B cell (primary cell): ENCODE results near the gene CTPS1. TPM values are rescaled to one million over a fixed set of nuclear protein-coding genes. Genes with fewer than 3 reads are reported as not detected.

Experiments used
- ATAC-seq: fragments of 200-7000 bp; cut with Tn5 transposase; one replicate; pipeline ENCODE4 v1.10.0; 2021; ENCODE audit warnings: low read depth, mild to moderate bottlenecking, moderate number of reproducible peaks, moderate library complexity
- CTCF ChIA-PET: fragments of 350-600 bp; sonication (Branson Sonifier 250); formaldehyde crosslinking; loops from one replicate; lab custom pipeline; 2021; ENCODE audit warnings: antibody characterized with exemption, inconsistent platforms; lab: Charles Lee
- POLR2A ChIA-PET: fragments of 350-600 bp; sonication (Branson Sonifier 250); formaldehyde crosslinking; loops from one replicate; lab custom pipeline; 2021; ENCODE audit warnings: antibody characterized with exemption; lab: Charles Lee
- DNase-seq: peaks from one replicate; pipeline ENCODE4 v3.0.0; 2013
- H2AFZ ChIP-seq: 2 replicates; pipeline ENCODE4 v1.6.1; 2012; ENCODE audit warnings: mild to moderate bottlenecking, low read depth, low read length; ENCODE audit not compliant: insufficient read depth, poor library complexity, severe bottlenecking
- H3K27ac ChIP-seq, 2 donors: 1 replicate in 1 of 2; 2 replicates in 1 of 2; pipeline ENCODE4 v1.5.1; 2012 to 2013; ENCODE audit warnings: low read length in 2 of 2, mild to moderate bottlenecking in 2 of 2, moderate library complexity in 1 of 2
- H3K27me3 ChIP-seq, 4 experiments: fragments of 200-600 bp in 1 of 4; sonication (generic) in 1 of 4; replicated peaks in 1 of 4; 1 replicate in 2 of 4; 2 replicates in 2 of 4; pipeline versions ENCODE4 v1.6.1 to v1.7.0; 2013 to 2016; ENCODE audit warnings: low read length in 3 of 4, mild to moderate bottlenecking in 2 of 4, mixed read lengths in 1 of 4, moderate library complexity in 1 of 4; ENCODE audit not compliant: insufficient read depth in 4 of 4, control insufficient read depth in 3 of 4; ENCODE audit errors: control extremely low read depth in 1 of 4
- H3K36me3 ChIP-seq, 2 experiments: replicated peaks in 1 of 2; 1 replicate in 1 of 2; 2 replicates in 1 of 2; pipeline versions ENCODE4 v1.6.1 to v1.7.1; 2013; ENCODE audit warnings: low read length in 1 of 2; ENCODE audit not compliant: insufficient read depth in 2 of 2, control insufficient read depth in 1 of 2; ENCODE audit errors: control extremely low read depth in 1 of 2, extremely low read depth in 1 of 2
- H3K4me1 ChIP-seq, 2 donors: fragments of 200-600 bp in 1 of 2; sonication (generic) in 1 of 2; 1 replicate in 1 of 2; 2 replicates in 1 of 2; pipeline versions ENCODE4 v1.5.1 to v1.6.1; 2013 to 2017; ENCODE audit warnings: low read length in 2 of 2; ENCODE audit not compliant: control insufficient read depth in 2 of 2, insufficient read depth in 2 of 2
- H3K4me2 ChIP-seq: replicated peaks from 2 replicates; pipeline ENCODE3; 2012; ENCODE audit warnings: mild to moderate bottlenecking, low read depth, low read length; ENCODE audit not compliant: poor library complexity, severe bottlenecking
- H3K4me3 ChIP-seq, 5 experiments: fragments of 200-600 bp in 1 of 5; sonication (generic) in 1 of 5; 1 replicate in 3 of 5; 2 replicates in 2 of 5; pipeline versions ENCODE4 v1.5.1 to v1.7.0; 2011 to 2016; ENCODE audit warnings: low read length in 4 of 5, mild to moderate bottlenecking in 4 of 5, low read depth in 2 of 5, control low read depth in 1 of 5, moderate library complexity in 1 of 5; ENCODE audit not compliant: insufficient read depth in 1 of 5; ENCODE audit errors: control extremely low read depth in 1 of 5, extremely low read depth in 1 of 5
- H3K79me2 ChIP-seq: fragments of 200-600 bp; sonication (generic); one replicate; pipeline ENCODE4 v1.6.0; 2016; ENCODE audit warnings: low read length; ENCODE audit not compliant: control insufficient read depth, insufficient read depth
- H3K9ac ChIP-seq: fragments of 200-600 bp; sonication (generic); 2 replicates; pipeline ENCODE4 v1.6.1; 2017; ENCODE audit warnings: mild to moderate bottlenecking, low read length, moderate library complexity
- H3K9me3 ChIP-seq, 3 donors: one replicate each; pipeline versions ENCODE4 v1.6.1 to v1.7.1; 2013; ENCODE audit warnings: low read length in 2 of 3; ENCODE audit not compliant: control insufficient read depth in 2 of 3, insufficient read depth in 1 of 3; ENCODE audit errors: control extremely low read depth in 1 of 3
- H4K20me1 ChIP-seq: 2 replicates; pipeline ENCODE4 v1.6.0; 2012; ENCODE audit warnings: mild to moderate bottlenecking, low read length; ENCODE audit not compliant: insufficient read depth, control insufficient read depth, poor library complexity, severe bottlenecking
- H3K27ac Mint-ChIP-seq: one replicate; pipeline ENCODE4 v1.8.0; 2021; ENCODE audit warnings: mixed read lengths
- H3K27me3 Mint-ChIP-seq: one replicate; pipeline ENCODE4 v1.8.0; 2021; ENCODE audit warnings: mixed read lengths
- H3K4me1 Mint-ChIP-seq: one replicate; pipeline ENCODE4 v1.8.0; 2021; ENCODE audit warnings: mixed read lengths
- H3K4me3 Mint-ChIP-seq: one replicate; pipeline ENCODE4 v1.8.0; 2021; ENCODE audit warnings: mixed read lengths
- H3K9me3 Mint-ChIP-seq: one replicate; pipeline ENCODE4 v1.8.0; 2022; ENCODE audit warnings: mixed read lengths; ENCODE audit not compliant: insufficient read depth
- EZH2 ChIP-seq: IDR thresholded peaks from 2 replicates; pipeline ENCODE4 v1.6.1; 2012; ENCODE audit warnings: borderline replicate concordance, low read depth, mild to moderate bottlenecking, moderate library complexity, low read length; ENCODE audit not compliant: insufficient read depth, poor library complexity, severe bottlenecking
- WGBS: methylation state at CpG from one replicate; pipeline ENCODE4 v1.1.5; 2013; ENCODE audit warnings: missing lambda C conversion rate; ENCODE audit not compliant: insufficient coverage; 5-methylcytosine and 5-hydroxymethylcytosine counted together
- intact Hi-C: fragments of 100-400 bp; cut with micrococcal nuclease; formaldehyde crosslinking; loops from one replicate; pipeline ENCODE4 v1.10.0; 2022
- polyA plus RNA-seq: library from polyadenylated mRNA; depleted of rRNA; stranded (reverse); fragments of >200 nt; gene quantifications from 2 replicates; pipeline ENCODE4 v1.2.3, GENCODE V29; 2012
- total RNA-seq, 2 donors: library from RNA; stranded (reverse); fragments of 120-200 nt in 1 of 2; gene quantifications; 1 replicate in 1 of 2; 2 replicates in 1 of 2; pipeline versions ENCODE4 v1.2.3 to v1.2.4, GENCODE V29; 2013 to 2022
- TF ChIP-seq, protein P1 (sequence below): fragments of 200-600 bp; IDR thresholded peaks from one replicate; pipeline ENCODE4 v1.8.0; 2022; ENCODE audit warnings: antibody characterized with exemption, mild to moderate bottlenecking

CTPS1 gene
- total and polyA plus RNA-seq, 2 donors (not counting 1 experiment from before 2014, with no cell fraction given), result 9.2 to 17.9 TPM

DNA sequence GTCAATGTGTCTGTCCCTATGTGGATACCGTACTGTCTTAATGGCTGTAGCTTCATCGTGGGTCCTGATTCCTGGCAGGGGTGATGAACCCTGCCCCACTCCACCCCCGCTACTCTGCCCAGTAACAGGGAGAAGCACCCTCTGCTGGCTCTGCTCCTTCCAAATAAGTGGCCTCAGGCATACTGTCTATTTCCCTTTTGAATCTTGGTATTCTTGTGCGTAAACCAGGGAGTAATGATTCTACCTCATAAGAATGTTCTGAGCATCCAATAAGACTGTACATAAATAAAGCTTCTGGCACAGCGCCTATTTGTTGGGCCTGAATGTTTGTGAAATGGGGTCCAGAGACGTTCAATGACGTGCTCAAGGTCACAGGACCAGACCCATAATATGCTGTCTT lies 35.2 kb upstream of the CTPS1 start:
- H3K9ac ChIP-seq, result no peak overlapping the region
- no peak overlapping the region for H2AFZ ChIP-seq
- H3K4me3 Mint-ChIP-seq, result no peak overlapping the region
- H3K4me3 ChIP-seq, result no peak overlapping the region
- intact Hi-C loops, result no loop called here
- H3K27me3 Mint-ChIP-seq, result peaks cover 31% of the 10 kb centered on the region
- DNase-seq (no peak), ATAC-seq (no peak)
- no peaks in the 10 kb centered on the region for H4K20me1 ChIP-seq
- TF ChIP-seq EZH2, result no peak
- TF ChIP-seq, protein P1, sequence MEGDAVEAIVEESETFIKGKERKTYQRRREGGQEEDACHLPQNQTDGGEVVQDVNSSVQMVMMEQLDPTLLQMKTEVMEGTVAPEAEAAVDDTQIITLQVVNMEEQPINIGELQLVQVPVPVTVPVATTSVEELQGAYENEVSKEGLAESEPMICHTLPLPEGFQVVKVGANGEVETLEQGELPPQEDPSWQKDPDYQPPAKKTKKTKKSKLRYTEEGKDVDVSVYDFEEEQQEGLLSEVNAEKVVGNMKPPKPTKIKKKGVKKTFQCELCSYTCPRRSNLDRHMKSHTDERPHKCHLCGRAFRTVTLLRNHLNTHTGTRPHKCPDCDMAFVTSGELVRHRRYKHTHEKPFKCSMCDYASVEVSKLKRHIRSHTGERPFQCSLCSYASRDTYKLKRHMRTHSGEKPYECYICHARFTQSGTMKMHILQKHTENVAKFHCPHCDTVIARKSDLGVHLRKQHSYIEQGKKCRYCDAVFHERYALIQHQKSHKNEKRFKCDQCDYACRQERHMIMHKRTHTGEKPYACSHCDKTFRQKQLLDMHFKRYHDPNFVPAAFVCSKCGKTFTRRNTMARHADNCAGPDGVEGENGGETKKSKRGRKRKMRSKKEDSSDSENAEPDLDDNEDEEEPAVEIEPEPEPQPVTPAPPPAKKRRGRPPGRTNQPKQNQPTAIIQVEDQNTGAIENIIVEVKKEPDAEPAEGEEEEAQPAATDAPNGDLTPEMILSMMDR, result no peak
- H3K27ac ChIP-seq, result no peak overlapping the region
- H3K27me3 ChIP-seq, result peaks cover 0 to 3% (median 0%) of the 10 kb centered on the region in 4 experiments
- H3K4me2 ChIP-seq, result no peak overlapping the region
- H3K27ac Mint-ChIP-seq, result no peak overlapping the region
- no peaks in the 10 kb centered on the region for H3K9me3 Mint-ChIP-seq
- H3K79me2 ChIP-seq, result no peaks in the 10 kb centered on the region
- peaks cover 0 to 3% of the 10 kb centered on the region in 2 donors for H3K4me1 ChIP-seq
- no peaks in the 10 kb centered on the region for H3K4me1 Mint-ChIP-seq
- POLR2A ChIA-PET, result no interaction called here
- CTCF ChIA-PET, result interaction anchor here (0.8 kb wide), 1 partner anchor 8 kb away, joined by 4 read pairs; no protein-coding TSS in a partner anchor
- WGBS, result 100% methylated on average over 2 of the region's 7 CpGs
- no peaks in the 10 kb centered on the region for H3K36me3 ChIP-seq
- peaks cover 0 to 2% (median 0%) of the 10 kb centered on the region in 3 donors for H3K9me3 ChIP-seq

DNA sequence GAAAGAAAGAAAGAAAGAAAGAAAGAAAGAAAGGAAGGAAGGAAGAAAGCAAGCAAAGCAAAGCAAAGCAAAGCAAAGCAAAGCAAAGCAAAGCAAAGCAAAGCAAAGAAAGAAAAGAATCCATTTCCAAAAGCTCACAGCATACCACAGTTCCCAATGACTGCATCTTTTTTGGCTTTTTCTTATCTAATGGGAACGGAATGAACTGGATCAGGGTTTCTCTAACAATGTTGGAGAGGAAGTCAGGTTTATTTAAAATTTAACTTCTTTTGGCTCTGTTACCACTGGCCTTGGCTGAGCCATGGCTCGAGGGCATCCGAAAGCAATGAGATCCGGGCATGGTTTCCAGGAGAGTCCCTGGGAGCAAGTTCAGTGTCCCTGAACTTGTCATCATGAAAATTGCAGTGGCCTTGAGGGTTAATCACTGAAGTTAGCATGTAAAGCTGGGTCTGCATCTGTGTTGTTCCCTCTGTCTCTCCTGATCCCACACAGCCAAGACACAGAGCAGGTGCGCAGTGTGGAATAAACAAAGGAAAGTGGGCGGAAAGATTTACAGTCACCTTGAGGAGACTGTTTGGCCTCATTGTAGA lies 34.6 kb upstream of the CTPS1 start:
- H3K4me3 Mint-ChIP-seq, result no peak overlapping the region
- no peak overlapping the region for H3K27ac ChIP-seq
- no peaks in the 10 kb centered on the region for H3K79me2 ChIP-seq
- no peak overlapping the region for H3K4me3 ChIP-seq
- CTCF ChIA-PET, result no interaction called here
- no peak overlapping the region for H3K27ac Mint-ChIP-seq
- ATAC-seq, result no peak
- H3K9ac ChIP-seq, result no peak overlapping the region
- H3K9me3 ChIP-seq, result peaks cover 0 to 7% (median 0%) of the 10 kb centered on the region in 3 donors
- POLR2A ChIA-PET, result no interaction called here
- TF ChIP-seq EZH2, result no peak
- TF ChIP-seq, protein P1, result no peak
- intact Hi-C loops, result no loop called here
- DNase-seq, result no peak
- peaks cover 0 to 3% of the 10 kb centered on the region in 2 donors for H3K4me1 ChIP-seq
- WGBS, result 96% methylated on average over 4 of the region's 6 CpGs
- H3K4me1 Mint-ChIP-seq, result no peaks in the 10 kb centered on the region
- no peaks in the 10 kb centered on the region for H3K36me3 ChIP-seq
- H3K4me2 ChIP-seq, result no peak overlapping the region
- no peaks in the 10 kb centered on the region for H3K9me3 Mint-ChIP-seq
- no peak overlapping the region for H2AFZ ChIP-seq
- peaks cover 31% of the 10 kb centered on the region for H3K27me3 Mint-ChIP-seq
- peaks cover 0 to 3% (median 0%) of the 10 kb centered on the region in 4 experiments for H3K27me3 ChIP-seq
- H4K20me1 ChIP-seq, result no peaks in the 10 kb centered on the region
